Stimulated activated CD4-positive, alpha-beta T cell treated with anti-CD3 and anti-CD28 coated beads, Interleukin-2, amount 100 ng/mL, for 4 hours (primary cell): ENCODE results near the gene TMX4.
"Not testable (repeated sequence)": the region's sequence is repeated elsewhere in the genome, so short reads cannot be mapped to it uniquely, and the experiment has no call there.

ENCODE experiments used
- DNase-seq: peaks from one replicate; pipeline ENCODE4 v3.0.0-alpha.2; 2020; ENCODE audit warnings: low read depth

Gene TMX4

DNA sequence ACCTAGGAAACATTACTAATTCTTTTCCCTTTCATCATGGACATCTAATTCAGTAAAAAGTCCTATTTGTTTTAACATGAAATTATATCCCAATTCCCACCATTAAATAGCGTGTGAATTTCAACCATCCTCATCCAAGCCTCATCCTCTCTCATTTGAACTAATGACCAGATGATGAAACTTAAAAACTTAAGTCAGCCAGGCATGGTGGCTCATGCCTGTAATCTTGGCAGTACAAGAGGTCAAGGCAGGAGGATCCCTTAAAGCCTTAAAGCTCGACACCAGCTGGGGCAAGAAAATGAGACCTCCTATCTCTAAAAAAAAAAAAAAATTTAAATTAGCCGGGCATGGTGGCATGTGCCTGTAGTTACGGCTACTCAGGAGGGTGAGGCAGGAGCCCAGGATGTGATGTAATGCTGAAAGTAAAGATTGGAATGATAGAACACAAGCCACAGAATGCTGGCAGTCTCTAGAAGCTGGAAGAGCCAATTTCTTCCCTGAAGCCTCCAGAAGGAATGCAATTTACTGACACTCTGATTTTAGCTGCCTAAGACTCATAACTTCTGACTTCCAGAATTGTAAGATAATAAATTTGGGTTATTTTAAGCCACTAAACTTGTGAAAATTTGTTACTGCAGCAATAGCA lies 52.2 kb downstream of the TMX4 start:
- DNase-seq, result no peak

DNA sequence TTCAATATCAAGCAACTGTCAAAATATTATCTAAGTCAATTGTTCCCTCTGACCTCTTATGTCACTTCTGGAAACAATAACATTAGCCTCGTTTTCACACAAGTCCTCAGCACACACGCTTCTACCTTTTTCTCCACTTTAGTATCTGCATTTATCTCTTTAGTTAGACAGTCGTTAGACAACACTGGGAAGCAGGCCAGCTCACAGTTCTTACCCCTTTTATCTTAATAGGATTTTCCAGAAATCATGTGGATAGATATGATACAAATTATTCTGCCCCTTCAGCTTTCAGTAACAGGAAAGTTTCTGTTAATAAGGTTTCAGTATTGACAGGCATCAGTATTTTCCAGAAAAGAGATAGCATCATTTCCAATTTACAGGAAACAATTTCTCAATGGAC lies 53.4 kb downstream of the TMX4 start:
- DNase-seq, result no peak

DNA sequence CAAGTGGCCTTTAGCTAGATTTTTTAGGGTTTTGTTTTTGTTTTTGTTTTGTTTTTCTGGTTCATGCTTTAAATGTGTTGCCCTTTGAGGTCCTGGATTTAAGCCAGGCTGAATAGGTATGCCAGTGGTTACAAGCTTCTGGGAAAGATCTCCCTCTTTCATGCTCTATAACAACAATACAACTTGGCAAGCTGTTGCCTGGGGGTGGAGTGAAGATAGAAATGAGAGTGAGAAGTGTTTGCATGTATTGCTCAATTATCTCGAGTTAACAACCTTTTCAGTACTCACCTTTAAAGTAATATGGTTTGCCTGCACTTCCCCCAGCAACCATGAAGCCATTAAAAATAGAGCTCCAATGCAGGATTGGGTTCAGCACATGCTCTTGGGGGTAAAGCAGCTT lies 60.1 kb downstream of the TMX4 start:
- no peak for DNase-seq

DNA sequence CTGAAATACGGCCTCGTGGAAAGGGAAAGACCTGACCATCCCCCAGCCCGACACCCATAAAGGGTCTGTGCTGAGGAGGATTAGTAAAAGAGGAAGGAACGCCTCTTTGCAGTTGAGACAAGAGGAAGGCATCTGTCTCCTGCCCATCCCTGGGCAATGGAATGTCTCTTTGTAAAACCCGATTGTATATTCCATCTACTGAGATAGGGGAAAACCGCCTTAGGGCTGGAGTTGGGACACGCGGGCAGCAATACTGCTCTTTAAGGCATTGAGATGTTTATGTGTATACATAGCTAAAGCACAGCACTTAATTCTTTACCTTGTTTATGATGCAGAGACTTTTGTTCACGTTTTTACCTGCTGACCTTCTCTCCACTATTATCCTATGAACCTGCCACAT lies 63.0 kb downstream of the TMX4 start:
- DNase-seq, result not testable (repeated sequence)

DNA sequence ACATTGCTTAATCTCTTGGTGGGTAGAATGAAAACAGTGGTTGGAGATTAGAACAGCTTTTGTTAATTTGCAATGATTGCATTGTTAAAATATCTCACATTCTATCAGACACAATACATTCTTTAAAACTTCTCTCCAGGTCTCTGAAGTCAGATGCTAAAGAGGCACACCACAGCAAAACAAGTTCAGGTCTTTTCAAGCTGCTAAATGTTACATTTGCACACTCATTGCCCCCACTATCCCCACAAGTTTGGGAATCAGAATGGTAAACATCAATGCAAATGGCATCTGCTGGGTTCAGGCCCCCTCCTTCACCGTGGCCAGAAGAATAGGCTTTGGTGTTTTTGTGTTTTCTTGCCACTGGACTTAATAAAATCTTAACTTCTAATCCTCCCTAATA lies 69.2 kb downstream of the TMX4 start:
- DNase-seq, result no peak

DNA sequence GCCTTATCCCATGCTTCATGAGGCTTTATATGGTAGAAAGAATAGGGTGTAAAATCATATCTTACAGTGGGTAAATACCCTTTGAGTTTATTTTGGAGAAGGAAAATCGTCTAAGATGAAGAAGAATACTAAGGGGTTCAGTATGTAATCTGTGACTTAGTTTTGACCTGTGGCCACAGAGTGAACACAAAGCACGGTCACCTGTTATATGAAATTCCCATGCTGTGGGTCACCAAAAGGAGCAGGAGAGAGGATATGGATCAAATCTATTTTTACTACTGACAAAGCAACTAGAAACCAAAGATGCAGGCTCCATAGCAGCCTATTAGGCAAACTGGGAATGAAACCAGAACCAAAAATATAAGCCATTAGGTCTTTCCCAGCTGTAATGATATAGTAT lies 75.7 kb downstream of the TMX4 start:
- no peak for DNase-seq

DNA sequence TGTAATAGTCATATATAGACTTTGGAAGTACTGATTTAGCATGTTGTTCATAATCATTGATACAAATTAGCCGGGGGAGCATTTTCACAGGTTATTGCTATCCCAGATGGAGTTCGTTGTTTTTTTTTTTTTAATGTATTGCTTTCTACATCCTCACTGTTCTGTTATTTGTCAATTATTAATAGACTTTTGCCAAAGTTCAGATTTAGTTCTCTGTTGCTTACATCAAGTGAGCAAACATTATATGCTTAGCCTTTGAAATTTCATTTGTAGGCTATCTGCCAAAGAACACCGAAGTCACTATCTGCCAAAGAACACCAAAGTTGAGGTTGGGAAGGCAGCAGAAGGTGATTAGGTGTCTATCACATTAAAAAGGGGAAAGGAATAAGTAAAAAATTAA lies 79.2 kb downstream of the TMX4 start, which contains the start of gene HAO1:
Gene HAO1 (minus strand): TSS at position 118 of the 400 bp plus-strand sequence. CDS start 36 bp downstream, at position 82.
- DNase-seq, result no peak

DNA sequence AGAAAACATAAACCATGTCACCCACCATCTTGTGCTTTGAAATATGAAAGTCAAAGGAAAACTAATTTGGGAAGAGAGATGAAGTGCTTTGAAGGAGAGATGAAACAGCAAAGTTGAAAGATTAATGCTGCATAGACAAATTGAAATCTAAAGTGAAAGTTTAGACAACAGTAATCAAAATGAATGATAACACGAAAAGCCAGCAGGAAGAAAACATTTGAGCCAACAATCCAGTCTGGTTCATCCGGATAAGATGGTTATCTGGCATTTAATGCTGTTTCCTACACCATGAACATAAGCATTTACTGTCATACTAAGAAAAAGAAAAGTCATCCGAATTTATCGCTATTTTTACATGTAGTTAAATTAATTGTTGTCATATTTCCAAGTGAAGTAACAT lies 79.9 kb downstream of the TMX4 start:
- DNase-seq, result no peak

DNA sequence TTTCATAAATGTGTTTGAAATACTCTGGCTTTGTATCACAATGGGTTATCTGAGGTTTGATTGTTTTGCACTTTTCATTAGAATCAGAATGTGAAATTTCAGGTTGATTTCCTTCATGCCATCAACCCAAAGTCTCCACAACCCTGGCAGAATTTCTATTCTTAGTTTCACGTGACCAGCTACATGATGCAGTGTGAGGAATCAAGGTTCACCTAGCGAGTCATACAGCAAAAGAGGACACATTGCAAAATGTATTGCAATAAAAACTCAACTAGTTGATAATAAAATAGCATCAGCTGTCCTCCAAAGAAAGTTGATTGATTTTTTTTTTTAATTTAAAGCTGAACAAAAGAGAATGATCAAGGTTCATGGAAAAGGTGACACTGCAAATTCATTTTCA lies 81.5 kb downstream of the TMX4 start:
- no peak for DNase-seq

DNA sequence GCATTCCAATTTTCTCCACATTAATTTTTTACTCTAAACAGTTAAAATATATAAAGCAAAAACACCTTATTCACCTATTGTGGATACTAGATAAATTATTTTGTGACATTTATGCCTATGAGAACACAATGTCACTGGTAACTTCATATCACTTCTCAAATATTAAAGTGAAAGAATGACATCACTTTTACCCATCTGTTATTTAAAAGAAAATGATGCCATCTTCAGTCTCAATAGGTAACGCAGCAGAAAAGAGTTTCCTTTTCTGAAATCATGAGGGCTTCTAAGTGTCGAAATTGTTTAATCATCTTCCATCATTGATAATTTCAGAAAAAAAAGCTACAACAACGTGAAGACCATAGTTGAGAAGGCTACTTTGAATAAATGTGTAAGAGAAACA lies 82.2 kb downstream of the TMX4 start:
- DNase-seq, result no peak

DNA sequence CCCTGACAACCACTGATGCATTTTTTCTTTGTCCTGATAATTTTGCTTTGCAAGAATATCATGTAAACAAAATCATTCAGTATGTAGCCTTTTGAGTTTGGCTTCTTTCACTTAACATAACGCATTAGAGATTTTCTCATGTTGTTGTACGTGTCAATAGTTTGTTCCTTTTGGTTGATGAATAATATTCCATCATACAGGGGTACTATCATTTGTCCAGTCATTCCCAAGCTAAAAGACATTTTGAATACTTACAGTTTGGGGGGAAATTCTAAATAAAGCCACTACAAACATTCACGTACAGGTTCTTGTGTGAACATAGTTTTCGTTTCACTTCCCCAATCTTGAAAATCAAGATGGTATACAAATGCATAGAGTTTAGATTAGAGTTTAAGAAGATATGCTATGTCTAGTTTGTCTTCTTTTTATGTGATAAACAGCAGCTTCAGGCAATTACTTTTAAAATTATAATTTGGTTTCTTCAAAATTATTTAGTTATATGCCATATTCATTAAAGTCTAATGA lies 84.5 kb downstream of the TMX4 start:
- DNase-seq, result no peak

DNA sequence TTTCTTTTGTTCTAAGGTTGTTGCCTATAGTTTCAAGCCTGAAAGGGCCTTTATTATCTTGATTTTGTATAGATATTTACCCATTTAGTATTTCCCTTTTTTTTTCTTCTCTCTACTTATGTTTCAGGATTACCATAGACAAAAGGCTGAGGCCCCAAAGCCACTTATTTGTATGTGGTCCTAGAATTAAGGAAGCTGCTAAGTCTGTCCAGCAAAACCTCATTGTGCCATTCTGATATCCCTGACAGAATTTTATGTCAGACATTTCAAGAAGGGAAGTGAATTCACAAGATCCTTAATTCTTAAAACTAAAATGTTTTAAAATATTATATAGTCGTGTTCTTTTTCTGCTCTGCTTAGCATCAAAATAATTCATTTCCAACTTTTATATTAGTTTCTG lies 86.2 kb downstream of the TMX4 start:
- DNase-seq, result no peak

DNA sequence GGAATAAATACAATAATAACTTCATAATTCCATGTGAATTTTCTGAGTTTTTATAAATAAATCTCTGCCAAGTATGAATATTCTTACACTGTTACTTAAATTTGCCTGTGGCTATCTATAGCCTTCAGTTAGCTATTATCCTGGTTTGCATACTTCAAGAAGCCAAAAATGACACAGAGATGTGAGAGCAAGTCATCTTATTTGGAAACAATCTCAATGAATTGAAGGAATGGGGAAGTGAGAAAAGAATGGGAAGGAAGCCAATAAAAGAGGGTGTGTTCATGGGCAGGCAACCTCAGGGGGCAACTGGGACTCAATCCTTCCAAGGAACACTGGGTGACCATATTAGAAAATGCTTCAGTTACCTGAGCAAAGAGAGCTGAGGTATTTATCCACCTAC lies 89.2 kb downstream of the TMX4 start:
- DNase-seq, result no peak
